GM21786 (cell line): ENCODE data around the gene VPS16.
"Not testable (repeated sequence)": the region's sequence is repeated elsewhere in the genome, so short reads cannot be mapped to it uniquely, and the experiment has no call there.

Experiments used
- ATAC-seq: cut with Tn5 transposase; IDR thresholded peaks from one replicate; pipeline ENCODE4 v1.9.1; 2021; ENCODE audit not compliant: unreplicated experiment

Gene VPS16

DNA sequence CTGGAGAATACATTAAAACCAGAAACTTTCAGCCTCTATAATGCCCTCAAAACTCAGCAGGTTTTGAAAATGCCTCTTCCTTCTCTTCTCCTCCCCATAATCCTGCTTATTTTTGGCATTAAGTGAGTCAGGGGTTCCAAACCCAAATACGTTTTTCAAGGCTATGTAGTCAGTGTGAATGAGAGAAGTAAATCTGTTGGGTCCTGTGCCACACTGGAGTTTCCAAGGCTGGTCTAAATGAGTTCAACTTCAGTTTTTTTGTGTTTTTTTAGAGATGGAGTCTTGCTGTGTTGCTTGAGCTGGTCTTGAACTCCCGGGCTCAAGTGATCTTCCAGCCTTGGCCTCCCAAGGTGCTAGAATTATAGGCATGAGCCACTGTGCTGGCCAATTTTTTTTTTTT lies 53.7 kb downstream of the VPS16 start:
- ATAC-seq, result no peak

DNA sequence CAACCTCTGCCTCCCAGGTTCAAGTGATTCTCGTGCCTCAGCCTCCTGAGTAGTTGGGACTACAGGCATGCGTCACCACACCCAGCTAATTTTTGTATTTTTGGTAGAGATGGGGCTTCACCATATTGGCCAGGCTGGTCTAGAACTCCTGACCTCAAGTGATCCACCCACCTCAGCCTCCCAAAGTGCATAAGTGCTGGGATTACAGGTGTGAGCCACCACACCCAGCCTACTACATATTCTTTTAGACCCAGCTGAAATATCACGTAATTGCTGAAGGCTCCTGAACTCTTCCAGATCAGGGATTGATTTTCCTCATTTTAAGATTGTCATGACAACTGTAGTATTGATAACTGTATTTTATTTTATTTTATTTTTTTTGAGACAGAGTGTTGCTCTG lies 54.6 kb downstream of the VPS16 start:
- not testable (repeated sequence) for ATAC-seq

DNA sequence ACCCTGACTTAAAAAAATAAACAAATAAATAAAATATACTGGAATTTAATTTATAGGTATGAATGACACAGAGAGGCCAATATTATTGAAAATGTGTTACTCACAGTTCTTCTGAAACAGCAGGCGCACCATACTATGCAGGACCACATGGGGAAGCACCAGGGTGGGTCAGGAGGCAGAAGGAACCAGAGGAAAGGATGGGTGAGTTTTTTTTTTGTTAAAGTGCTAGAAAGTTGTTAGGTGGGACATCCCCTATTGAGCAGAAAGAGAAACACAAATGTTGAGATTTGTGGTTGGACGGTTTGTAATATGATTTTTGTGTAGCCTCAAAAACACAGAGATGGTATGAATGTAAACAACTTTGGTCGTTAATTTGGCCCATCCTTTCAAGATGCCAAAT lies 58.7 kb downstream of the VPS16 start:
- ATAC-seq, result peak; percentile 62

DNA sequence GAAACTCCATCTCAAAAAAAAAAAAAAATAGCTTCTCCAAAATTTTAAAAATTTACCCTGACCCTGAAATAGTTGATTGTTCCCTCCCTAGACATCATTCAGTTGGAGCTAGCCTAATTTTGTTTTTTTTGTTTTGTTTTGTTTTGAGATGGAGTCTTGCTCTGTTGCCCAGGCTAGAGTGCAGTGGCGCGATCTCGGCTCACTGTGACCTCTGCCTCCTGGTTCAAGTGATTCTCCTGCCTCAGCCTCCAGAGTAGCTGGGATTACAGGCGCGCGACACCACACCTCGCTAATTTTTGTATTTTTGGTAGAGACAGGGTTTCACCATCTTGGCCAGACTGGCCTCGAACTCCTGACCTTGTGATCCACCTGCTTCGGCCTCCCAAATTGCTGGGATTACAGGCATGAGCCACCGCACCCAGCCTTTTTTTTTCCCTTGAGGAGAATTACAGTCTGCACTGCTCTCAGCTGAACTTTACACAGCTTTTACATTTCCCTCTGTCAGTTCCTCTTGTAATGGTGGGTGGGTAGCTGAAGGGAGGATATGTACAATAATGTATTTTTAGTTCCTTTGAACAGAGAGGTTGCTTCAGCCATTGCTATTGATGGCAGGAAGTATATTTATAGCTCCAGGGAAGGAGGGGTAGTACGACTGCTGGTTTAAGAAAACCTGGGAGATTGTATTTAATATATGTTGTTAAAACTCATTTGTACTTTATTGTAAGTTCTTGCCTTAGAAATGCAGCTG lies 60.5 kb downstream of the VPS16 start:
- peak; percentile 50 for ATAC-seq

DNA sequence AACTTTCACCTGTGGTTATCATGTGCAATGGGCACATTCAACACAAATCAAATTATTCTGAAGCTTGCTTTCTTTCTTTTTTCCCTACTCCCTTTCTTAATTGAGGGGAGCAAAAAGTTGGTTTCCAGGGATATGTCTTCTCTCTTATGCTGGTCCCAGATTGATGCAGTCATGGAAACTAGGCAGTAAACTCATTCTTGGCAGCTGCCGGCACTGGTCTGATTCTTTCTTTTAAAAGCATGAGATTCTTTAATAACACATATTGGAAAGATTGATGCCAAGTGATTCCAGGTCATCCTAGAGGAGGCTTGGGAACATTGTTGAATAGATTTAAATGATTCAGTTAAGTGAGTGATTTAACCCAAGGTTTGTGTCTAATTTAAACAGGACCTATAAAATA lies 61.7 kb downstream of the VPS16 start:
- no peak for ATAC-seq

DNA sequence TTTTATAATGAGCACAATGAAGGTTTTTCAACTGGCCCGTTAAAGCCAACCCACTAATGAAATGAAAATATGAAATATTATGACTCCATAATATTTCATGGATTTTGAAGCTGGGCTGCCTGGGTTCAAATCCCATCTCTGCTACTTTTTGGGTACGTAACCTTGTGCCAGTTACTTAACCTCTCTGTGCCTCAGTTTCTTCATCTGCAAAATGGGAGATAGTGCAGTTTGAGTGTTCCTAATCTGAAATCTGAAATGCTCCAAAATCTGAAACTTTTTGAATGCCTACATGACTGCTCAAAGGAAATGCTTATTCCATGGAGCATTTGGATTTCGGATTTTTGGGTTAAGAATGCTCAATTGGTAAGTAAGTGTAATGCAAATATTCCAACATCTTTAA lies 62.3 kb downstream of the VPS16 start:
- ATAC-seq, result no peak

DNA sequence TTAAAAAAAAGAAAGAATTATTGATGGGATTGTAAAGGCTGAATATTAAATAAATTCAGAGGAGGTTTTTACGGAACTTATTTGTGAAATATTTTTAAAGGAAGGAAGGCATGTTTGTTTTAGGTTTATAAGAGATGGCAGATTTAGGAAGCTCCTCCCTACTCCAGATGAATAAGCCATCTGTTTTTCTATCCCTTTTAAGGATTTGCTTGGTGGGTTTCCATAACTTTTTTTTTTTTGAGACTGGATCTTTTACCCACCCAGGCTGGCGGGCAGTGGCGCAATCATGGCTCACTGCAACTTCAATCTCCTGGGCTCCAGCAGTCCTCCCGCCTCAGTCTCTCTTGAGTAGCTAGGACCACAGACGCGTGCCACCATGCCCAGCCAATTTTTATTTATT lies 63.1 kb downstream of the VPS16 start:
- ATAC-seq, result no peak

DNA sequence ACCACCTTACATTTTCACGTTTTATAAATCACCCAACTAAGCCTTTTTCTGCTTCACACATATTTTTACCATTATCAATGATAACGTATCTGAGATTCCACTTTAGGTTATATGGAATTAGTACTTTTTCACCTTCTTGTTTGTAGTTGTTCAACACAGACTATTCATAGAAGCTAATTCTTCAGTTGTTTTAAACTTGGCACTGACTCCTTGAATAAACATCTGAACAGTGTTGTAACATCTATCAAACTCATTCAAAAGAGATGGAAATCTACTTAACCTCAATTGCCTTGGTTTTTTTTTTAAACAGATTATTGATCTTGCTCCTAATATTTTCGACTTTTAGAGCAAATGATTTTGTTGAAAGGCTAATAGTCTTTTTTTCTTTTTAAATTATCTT lies 67.0 kb downstream of the VPS16 start:
- ATAC-seq, result no peak

DNA sequence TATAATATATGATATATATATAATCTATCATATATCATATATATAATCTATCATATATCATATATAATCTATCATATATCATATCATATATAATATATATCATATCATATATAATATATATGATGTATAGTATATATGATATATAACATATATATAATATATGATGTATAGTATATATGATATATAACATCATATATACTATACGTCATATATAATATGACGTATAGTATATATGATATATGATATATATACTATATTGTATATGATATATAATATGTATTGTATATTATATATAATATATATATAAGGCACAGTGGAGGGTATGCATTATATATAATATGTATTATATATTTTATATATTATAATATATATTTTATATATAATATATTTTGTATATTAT lies 69.4 kb downstream of the VPS16 start:
- ATAC-seq, result no peak

DNA sequence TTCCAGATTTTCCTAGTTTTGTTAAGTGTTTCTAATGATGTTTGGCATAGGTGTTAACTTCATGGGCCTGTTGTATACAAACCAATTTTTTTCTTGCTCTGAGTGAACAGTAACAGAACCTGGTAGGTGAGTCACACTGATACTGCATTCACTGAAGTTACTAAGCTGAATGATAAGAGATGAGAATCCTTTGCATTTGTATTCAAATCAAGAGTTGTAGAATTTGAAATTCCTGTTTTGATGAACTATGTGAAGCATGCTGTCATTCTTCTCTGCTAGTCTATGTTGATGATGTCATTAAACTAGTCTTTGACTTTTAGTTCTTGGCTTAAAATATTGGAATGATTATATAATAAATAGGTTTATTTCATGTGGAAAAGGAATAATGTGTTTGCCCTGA lies 70.7 kb downstream of the VPS16 start:
- no peak for ATAC-seq

DNA sequence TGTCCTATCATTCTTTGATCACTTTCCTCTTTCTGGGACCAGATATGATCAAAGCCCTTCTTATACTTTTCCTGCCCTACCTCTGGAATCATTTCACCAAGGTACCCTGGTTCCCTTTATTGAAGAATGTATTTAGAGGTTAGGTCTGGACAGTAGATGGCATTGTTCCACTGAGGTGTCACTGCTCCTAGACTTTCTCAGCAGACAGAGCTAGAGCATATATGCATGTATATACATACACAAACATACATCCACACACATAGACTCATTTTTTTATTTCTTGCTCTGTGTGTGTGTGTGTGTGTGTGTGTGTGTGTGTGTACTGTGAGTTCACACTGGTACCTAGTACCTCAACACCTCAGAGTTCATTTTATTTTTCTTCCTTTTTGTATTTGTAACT lies 73.6 kb downstream of the VPS16 start:
- ATAC-seq, result no peak
